Activated naive CD8-positive, alpha-beta T cell (primary cell): ENCODE measurements around the gene TFAP2A.

Source experiments
- H3K27ac Mint-ChIP-seq: one replicate; pipeline ENCODE4 v1.8.0; 2021; ENCODE audit warnings: mixed read lengths
- H3K27me3 Mint-ChIP-seq: one replicate; pipeline ENCODE4 v1.8.0; 2021; ENCODE audit warnings: mixed read lengths
- H3K36me3 Mint-ChIP-seq: one replicate; pipeline ENCODE4 v1.8.0; 2021; ENCODE audit warnings: mixed read lengths
- H3K4me1 Mint-ChIP-seq: one replicate; pipeline ENCODE4 v1.8.0; 2021; ENCODE audit warnings: low read depth, mixed read lengths
- H3K4me3 Mint-ChIP-seq: one replicate; pipeline ENCODE4 v1.8.0; 2021; ENCODE audit warnings: mild to moderate bottlenecking, mixed read lengths
- H3K9me3 Mint-ChIP-seq: one replicate; pipeline ENCODE4 v1.8.0; 2021; ENCODE audit warnings: low read depth, mixed read lengths

Gene TFAP2A

DNA sequence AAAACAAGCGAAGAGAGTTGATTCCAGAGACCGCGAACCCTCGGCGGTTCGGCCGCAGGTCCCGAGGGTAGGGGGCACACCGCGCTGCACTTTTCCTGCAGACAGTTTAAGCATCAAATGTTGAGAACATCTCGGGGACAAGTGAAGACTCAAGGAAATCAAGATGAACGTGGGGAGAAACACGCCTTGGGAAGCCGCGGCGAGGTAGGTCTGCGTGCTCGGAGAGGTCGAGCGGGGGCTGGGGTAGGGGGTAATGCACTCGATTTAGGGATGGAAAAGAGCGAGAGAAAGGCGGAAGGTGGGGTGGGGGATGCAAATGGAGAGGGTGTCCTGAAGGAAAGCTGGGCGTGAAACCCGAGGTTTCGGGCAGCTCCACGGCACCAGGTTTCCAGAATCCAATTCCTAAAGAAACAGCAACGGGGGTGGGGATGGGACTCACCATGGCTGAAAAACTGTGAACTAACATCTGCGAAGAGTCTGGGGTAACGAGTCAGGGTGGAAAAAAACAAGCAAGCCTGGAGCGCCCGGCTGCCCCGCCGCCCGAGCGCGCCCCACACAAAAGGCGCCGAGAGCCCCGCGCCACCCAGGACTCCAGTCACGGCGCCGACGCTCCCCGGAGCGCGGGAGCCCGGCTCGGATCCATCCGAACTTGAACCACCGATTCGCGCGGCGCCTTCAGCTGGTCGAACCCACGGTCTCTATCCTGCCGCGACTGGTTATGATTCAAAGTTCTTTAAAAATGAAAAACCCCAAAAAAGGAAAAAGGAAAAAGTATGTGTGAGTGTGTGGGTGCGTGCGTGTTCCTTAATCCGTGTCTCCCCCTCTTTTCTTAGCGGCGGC, 3.5 kb downstream of the TFAP2A start:
- peaks cover 15% of the 10 kb centered on the region for H3K9me3 Mint-ChIP-seq
- no peak overlapping the region for H3K27ac Mint-ChIP-seq
- peaks cover 42% of the 10 kb centered on the region for H3K4me1 Mint-ChIP-seq
- H3K27me3 Mint-ChIP-seq: peaks cover 50% of the 10 kb centered on the region
- peak overlapping the region; percentile 90 for H3K4me3 Mint-ChIP-seq
- H3K36me3 Mint-ChIP-seq: peaks cover 14% of the 10 kb centered on the region

DNA sequence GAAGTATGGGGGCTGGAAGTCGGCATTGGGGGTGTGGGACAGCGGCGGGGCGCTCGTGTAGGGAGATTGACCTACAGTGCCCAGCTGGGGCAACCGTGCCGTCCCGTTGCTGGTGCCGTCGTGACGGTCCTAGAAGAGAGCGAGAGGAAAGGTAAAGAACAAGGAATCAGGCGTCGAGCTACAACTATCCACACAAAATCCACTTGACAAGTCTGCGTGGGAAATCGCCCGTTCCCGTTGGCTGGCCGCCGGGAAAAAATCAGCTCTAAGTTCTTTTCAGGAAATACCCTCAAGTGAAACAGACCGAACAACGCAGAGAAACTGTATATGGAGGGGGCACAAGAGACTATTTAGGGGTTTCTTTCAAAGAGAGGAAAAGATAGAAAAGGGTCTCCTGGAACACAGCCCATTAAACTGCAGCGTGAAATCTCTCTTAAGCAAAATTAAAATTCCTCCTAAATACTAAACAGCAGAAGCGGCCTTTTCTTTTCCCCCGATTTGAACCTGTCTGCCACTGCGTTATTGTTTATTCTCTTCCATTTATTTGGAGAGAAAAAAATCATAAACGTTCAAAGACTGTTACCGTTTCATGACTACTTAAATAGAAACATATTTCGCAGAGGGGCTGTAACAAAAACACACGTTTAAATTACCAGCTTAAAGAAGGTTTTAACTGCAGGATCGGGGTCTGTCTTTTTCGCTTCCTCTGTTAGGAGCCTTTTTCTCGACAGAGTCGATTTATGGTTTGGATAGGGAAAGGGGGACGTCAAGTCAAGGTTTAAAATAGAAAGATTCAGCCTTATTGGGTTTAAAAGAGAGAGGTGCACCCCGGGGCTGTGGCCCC, 4.4 kb downstream of the TFAP2A start:
- H3K9me3 Mint-ChIP-seq: peaks cover 15% of the 10 kb centered on the region
- H3K4me1 Mint-ChIP-seq: peaks cover 40% of the 10 kb centered on the region

DNA sequence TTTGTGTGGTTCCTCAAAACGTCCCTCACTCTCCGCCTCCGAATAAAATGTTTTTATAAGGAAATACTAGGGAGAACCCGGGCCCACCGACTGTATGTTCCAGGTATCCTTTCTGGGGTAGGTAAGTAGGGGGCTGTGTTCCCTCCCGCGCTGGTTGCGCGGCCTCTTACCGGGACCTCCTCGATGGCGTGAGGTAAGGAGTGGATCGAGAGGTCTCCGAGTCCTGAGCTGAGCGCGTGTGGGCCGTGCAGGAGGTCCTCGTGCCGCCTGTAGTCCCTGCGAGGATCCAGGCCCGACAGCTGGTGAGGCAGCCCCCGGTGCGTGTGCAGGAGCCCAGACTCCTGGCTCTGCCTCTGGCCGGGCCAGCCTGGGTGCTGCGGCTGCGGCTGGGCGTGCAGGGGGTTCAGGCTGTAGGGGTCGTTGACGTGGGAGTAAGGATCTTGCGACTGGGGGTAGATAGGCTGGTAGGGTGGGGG, 5.1 kb downstream of the TFAP2A start:
- H3K36me3 Mint-ChIP-seq: peaks cover 14% of the 10 kb centered on the region
- H3K4me1 Mint-ChIP-seq: peaks cover 37% of the 10 kb centered on the region
- H3K9me3 Mint-ChIP-seq: peaks cover 15% of the 10 kb centered on the region
- peaks cover 45% of the 10 kb centered on the region for H3K27me3 Mint-ChIP-seq
- no peak overlapping the region for H3K4me3 Mint-ChIP-seq
- H3K27ac Mint-ChIP-seq: no peak overlapping the region

More for the DNA sequence above, 4.4 kb downstream of the TFAP2A start:
- peaks cover 49% of the 10 kb centered on the region for H3K27me3 Mint-ChIP-seq
- H3K36me3 Mint-ChIP-seq: peaks cover 14% of the 10 kb centered on the region
- H3K4me3 Mint-ChIP-seq: peak overlapping the region; percentile 90
- H3K27ac Mint-ChIP-seq: peak overlapping the region; percentile 28

DNA sequence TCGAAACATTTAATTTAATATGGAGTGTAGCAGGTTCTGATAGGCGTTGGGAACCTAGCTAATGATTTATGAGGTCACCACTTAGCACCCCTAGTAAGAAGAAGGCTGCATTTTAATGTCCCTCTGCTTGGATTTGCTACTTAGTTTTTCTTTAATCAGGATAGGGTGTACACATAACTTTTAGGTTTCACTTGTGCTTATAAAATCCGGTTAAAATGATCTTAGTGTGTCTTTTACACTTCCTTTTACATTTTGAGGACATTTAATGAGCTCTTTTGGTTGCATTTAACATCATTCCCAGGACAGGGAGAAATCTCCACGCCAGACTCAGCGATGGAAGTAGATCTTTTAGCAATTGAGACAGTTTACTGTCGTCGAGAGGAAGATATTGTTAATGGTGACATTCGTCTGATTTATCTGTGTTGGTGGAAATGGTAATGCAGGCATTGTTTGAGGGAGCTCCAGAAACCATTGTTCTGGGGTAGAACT, 5.6 kb downstream of the TFAP2A start:
- Mint-ChIP-seq H3K4me3 (peak overlapping the region; percentile 35), H3K27me3 (peaks cover 43% of the 10 kb centered on the region), H3K4me1 (peaks cover 36% of the 10 kb centered on the region), H3K9me3 (peaks cover 15% of the 10 kb centered on the region), H3K36me3 (peaks cover 14% of the 10 kb centered on the region), H3K27ac (peak overlapping the region; percentile 61)

DNA sequence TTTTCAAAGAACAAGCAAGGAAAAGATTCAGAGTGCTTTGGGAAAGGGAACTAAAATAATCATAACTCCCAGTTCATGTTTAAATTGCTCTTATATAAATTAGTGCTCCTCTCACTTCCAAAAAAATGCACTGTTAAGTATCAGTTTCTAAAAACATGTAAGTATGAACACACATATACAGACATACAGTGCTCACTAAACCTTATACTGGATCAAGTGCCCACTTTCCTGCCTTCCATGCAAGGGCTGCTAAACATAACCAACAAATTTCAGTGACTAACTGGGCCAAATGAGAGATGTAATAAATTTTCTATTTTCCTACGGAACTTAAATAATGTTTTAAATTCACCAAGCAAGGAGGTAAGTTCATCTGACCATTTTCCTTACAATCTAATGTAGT, 6.4 kb downstream of the TFAP2A start:
- Mint-ChIP-seq H3K36me3 (peaks cover 14% of the 10 kb centered on the region), H3K9me3 (peaks cover 15% of the 10 kb centered on the region), H3K4me3 (no peak overlapping the region), H3K27me3 (peaks cover 37% of the 10 kb centered on the region), H3K27ac (no peak overlapping the region), H3K4me1 (peaks cover 33% of the 10 kb centered on the region)

DNA sequence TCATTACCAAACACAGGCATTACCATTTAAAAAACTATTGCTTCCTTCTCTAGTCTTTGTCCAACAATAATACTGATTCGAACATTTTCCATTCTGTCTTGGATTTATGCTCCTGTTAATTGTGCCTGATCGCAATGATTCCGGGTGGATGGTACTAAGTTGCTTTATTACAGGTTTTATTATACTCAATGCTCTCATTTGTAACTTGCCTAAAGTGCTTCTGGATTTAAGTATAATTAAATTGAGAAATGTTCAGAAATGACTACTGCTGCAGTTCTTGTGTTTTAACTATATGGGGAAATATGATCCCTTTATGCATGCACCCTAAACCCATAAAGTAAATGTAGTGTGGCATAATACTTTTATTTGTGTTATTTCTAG, 7.2 kb downstream of the TFAP2A start:
- Mint-ChIP-seq H3K9me3 (peaks cover 15% of the 10 kb centered on the region), H3K27ac (no peak overlapping the region), H3K27me3 (peaks cover 36% of the 10 kb centered on the region), H3K4me1 (peaks cover 30% of the 10 kb centered on the region), H3K36me3 (peaks cover 14% of the 10 kb centered on the region), H3K4me3 (no peak overlapping the region)

DNA sequence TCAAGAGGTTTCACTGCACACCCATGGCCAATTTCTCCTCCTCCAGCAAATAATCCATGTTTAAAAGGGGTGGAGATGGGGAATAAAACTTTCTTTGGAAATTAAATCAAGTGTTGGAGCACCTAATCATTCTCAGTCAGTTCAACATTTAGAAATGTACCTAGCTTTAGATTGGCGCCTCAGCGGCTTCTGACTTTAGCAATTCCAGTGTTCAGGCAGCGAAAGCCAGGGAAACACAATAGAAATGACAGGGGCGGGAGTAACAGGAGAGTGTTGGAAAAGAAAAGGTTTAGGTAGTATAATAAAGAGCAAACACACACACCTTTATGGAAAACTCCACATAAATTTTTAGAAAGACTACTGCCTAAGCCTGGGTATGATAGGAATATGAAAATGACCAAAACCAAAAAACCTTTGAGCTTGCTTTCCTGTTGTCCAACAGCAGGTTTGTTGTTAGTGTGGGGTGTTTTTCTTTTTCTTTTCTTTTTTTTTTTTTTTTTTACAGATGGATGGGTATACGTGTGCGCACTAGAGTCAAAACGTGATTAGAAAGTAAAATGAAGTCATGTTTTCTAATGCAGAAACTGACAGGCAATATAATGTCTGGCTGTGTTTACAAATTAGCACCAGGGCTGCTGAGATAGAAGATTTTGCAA, 7.7 kb downstream of the TFAP2A start:
- Mint-ChIP-seq H3K4me3 (no peak overlapping the region), H3K4me1 (peaks cover 30% of the 10 kb centered on the region), H3K27me3 (peaks cover 35% of the 10 kb centered on the region), H3K27ac (no peak overlapping the region), H3K9me3 (peaks cover 15% of the 10 kb centered on the region), H3K36me3 (peaks cover 14% of the 10 kb centered on the region)

DNA sequence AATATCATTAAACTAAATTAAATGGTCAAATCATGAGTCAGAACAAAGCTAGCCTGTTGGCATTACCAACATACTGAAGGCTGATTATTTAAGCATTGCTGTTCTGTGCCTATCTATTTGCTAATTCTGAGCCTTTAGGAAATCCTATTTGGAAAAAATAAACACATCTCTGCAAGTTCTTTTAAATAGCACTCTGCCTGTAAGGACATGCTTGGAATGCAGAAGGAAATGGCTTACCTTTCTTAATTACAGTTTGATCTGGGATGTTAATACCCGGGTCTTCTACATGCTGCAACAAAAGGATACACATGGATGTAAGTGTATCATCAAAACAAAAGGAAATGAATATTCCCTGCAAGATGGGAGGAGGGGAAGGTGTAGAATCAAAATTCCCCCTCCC, 8.3 kb downstream of the TFAP2A start:
- Mint-ChIP-seq H3K27me3 (peaks cover 38% of the 10 kb centered on the region), H3K4me1 (peaks cover 24% of the 10 kb centered on the region), H3K36me3 (peaks cover 14% of the 10 kb centered on the region), H3K9me3 (peaks cover 20% of the 10 kb centered on the region), H3K27ac (no peak overlapping the region), H3K4me3 (no peak overlapping the region)

DNA sequence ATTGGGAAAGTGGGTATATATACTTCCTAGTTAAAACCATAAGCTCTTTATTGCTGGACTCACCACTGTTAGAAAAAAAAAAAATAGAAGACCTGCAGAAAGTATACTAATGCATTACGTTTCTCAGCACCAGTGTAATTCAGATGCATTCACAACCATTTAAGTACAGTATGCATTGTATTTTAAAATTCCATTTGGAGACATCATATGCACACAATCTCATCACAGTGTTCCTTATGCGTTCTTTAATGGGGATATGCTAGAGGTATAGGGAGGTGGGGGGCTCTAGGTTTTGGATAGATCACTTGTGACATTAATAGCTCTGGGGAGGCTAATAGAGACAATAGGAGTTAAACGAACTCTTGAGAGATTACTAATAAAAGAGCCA, 9.4 kb downstream of the TFAP2A start:
- Mint-ChIP-seq H3K4me1 (peaks cover 16% of the 10 kb centered on the region), H3K27me3 (peaks cover 41% of the 10 kb centered on the region), H3K9me3 (peaks cover 20% of the 10 kb centered on the region), H3K27ac (no peak overlapping the region), H3K4me3 (peak overlapping the region; percentile 61), H3K36me3 (peaks cover 14% of the 10 kb centered on the region)

DNA sequence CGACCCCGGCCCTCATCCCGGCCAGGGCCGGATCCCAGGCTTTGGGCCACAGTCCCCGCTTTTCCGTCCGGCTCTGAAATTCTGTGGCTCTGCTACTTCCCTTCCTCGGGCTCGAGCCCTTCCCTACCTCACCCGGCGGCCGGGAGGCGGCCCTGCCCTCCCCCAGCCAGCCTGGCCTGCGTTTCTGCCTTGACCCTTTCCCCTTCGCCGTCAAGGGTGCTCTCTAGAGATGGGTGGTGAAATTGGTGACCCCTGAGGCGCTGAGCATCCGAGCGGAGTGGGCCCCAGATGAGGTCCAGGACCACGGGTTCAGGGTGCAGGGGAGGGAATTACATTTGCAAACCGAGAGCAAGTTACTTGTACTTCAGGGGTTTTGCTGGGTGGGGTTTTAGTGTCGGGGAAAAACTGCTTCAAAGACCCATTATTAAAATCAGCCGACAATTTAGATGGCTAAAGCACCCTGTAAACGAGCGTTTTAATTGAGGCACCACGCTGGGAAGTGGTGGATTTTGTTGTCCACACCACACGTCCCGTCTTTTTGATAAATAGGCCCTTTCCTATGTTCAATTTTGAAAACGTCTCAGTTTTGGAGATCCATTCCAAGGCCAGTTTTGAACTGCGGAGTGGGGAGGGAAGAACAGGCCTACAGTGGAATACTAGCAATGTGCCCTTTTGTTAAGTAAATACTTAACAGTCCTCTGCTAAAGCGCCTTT, 9.9 kb downstream of the TFAP2A start:
- Mint-ChIP-seq H3K27me3 (peaks cover 40% of the 10 kb centered on the region), H3K4me3 (peak overlapping the region; percentile 61), H3K27ac (no peak overlapping the region), H3K4me1 (peaks cover 11% of the 10 kb centered on the region), H3K36me3 (peaks cover 11% of the 10 kb centered on the region), H3K9me3 (peaks cover 24% of the 10 kb centered on the region)

DNA sequence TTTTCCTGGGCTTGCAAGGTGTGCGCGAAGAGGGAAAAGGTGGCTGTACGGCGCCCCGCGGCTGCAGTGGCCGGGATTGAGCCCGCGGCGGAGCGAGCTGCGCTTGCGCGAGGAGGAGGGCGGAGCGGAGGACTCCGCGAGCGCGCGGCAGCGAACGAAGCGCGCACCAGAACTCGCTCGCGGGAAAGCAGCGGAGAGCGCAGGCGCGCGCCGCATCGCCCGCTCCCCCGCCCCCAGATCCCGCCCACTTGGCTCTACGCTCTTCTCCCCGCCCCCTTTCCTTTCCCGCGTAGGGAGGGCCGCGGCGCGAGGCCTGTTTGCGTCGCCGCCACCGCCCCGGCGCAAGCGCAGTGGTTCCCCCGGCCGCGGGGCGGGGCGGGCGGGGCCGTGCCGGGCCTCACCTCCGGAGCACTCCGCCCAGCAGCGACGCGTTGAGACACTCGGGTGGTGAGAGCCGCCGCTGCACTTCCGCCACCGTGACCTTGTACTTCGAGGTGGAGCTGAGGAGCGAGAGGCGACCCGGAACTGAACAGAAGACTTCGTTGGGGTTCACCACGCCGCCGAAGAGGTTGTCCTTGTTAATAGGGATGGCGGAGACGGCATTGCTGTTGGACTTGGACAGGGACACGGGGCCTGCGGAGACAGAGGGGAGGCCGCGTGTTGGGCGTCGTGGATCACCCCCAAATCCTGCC, 10.6 kb downstream of the TFAP2A start:
- no peak overlapping the region for H3K27ac Mint-ChIP-seq
- H3K4me3 Mint-ChIP-seq: peak overlapping the region; percentile 85
- H3K27me3 Mint-ChIP-seq: peaks cover 40% of the 10 kb centered on the region
- H3K9me3 Mint-ChIP-seq: peaks cover 23% of the 10 kb centered on the region
- H3K4me1 Mint-ChIP-seq: peaks cover 11% of the 10 kb centered on the region
- H3K36me3 Mint-ChIP-seq: peaks cover 6% of the 10 kb centered on the region

DNA sequence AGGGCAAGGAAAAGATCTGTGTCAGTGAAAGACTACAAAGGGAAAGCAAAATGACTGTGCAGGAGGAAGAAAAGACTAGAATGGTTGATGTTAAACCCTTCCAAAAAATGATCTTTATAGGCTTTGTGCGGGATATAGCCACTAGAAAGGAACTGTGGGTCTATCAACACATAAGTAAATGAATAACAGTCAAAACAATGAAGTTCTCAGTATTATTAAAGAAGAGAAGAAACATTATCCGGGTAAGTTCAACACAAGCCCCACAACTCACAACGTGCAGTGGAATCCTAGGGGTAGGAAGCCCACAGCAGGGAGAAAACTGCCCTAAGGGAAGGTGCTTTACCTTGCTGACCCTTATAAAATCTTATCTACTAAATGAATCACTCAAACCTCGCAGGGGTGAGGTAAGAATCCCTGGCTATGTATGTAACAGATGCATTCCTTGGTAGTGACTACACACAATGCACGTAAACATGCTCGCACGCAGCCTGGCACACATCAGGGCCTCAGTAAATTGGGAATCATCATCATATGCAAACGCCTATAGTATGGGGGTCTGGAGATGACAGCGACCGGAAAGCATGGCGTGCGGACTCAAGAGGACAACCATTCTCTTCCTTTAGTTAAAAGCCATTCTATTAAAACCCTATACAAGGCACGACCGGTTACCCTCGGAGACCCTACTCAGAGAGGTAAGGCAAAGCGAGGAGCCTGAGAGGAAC, 11.3 kb downstream of the TFAP2A start:
- H3K27me3 Mint-ChIP-seq: peaks cover 44% of the 10 kb centered on the region
- no peak overlapping the region for H3K27ac Mint-ChIP-seq
- H3K36me3 Mint-ChIP-seq: peaks cover 5% of the 10 kb centered on the region
- H3K9me3 Mint-ChIP-seq: peaks cover 20% of the 10 kb centered on the region
- H3K4me3 Mint-ChIP-seq: peak overlapping the region; percentile 85
- peaks cover 11% of the 10 kb centered on the region for H3K4me1 Mint-ChIP-seq

DNA sequence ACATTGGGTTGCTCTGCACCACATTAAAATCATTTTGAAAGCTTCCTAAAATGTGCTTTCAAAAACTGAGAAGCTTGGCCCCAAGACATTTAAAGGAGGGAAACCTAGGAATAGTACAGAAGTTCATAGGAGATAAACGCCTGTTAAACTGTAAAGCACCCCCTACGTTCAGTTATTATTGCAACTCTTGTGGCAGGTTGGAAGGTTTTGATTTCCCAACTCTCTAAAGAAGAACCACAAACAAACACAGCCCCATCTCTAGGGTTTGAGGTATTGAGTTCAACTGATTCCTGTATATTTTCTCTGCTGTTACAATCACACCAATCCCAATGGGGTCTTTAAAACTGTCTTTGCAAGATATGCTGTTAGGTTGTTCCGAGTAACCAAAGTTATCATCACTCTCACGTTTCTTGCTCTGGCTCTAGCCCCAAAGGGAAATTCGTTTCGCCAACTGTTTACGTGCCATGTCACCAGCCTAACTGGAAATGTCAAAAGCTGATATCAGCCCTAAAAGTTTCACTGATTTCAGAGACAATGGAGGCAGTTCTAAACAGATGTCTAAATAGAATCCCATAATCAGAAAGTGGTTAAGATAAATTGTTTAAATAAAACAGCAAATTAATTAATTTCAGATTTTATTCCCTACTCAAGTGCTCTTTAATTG, 12.1 kb downstream of the TFAP2A start:
- Mint-ChIP-seq H3K27ac (no peak overlapping the region), H3K9me3 (peaks cover 15% of the 10 kb centered on the region), H3K4me1 (peaks cover 11% of the 10 kb centered on the region), H3K36me3 (peaks cover 4% of the 10 kb centered on the region), H3K4me3 (peak overlapping the region; percentile 85), H3K27me3 (peaks cover 41% of the 10 kb centered on the region)
